Keratinocyte (primary cell): ENCODE data around the gene SLX1A.

ENCODE experiments used
- EZH2 ChIP-seq: IDR thresholded peaks from one replicate; pipeline ENCODE4 v1.6.1; 2012; ENCODE audit warnings: inconsistent platforms, mild to moderate bottlenecking, low read length, moderate library complexity
- TF ChIP-seq, protein P1 (sequence below), 3 experiments: IDR thresholded peaks in 1 of 3; conservative IDR thresholded peaks in 1 of 3; optimal IDR thresholded peaks in 1 of 3; 2 replicates in 2 of 3; 3 replicates in 1 of 3; pipeline versions ENCODE3 to v1.5.1; 2011; ENCODE audit warnings: low read length in 3 of 3, mild to moderate bottlenecking in 3 of 3, moderate library complexity in 2 of 3, control low read depth in 1 of 3, inconsistent platforms in 1 of 3; ENCODE audit not compliant: insufficient read depth in 2 of 3; ENCODE audit errors: extremely low read depth in 1 of 3

DNA sequence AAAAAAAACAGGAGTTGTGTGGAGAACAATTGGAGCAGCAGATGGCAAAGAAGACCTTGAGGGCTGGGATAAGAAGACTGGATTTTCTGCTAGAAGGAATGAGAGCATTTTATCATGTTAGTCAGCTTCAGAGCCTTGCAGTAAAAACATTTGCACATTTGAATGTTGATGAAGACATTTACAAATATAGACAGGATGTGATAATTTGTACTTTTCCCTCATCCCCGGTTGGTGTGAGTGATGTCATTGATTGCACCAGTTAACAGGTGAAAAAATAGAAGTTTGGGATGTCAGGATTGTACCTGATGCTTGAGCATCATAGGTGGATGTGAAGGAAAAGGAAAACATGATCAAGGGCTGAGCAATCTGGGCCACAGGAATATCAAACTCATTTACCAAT is 48.0 kb upstream of the SLX1A start:
- TF ChIP-seq, protein P1, sequence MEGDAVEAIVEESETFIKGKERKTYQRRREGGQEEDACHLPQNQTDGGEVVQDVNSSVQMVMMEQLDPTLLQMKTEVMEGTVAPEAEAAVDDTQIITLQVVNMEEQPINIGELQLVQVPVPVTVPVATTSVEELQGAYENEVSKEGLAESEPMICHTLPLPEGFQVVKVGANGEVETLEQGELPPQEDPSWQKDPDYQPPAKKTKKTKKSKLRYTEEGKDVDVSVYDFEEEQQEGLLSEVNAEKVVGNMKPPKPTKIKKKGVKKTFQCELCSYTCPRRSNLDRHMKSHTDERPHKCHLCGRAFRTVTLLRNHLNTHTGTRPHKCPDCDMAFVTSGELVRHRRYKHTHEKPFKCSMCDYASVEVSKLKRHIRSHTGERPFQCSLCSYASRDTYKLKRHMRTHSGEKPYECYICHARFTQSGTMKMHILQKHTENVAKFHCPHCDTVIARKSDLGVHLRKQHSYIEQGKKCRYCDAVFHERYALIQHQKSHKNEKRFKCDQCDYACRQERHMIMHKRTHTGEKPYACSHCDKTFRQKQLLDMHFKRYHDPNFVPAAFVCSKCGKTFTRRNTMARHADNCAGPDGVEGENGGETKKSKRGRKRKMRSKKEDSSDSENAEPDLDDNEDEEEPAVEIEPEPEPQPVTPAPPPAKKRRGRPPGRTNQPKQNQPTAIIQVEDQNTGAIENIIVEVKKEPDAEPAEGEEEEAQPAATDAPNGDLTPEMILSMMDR (optimal IDR thresholded peaks at IDR 0.05 in 1 of 3, IDR thresholded peaks at IDR 0.05 in 1 of 3, conservative IDR thresholded peaks at IDR 0.05 in 1 of 3; ENCODE audit: extremely low read depth in 1 of 3, insufficient read depth in 2 of 3, low read length in 3 of 3): no peak
- no peak for TF ChIP-seq EZH2
